IMR-90 (cell line): ENCODE measurements around the gene PRSS16.
"Not testable (repeated sequence)": the region's sequence is repeated elsewhere in the genome, so short reads cannot be mapped to it uniquely, and the experiment has no call there.

ENCODE experiments used
- BHLHE40 ChIP-seq: fragments of 150-350 bp; IDR thresholded peaks from 2 replicates; pipeline ENCODE4 v1.6.1; 2016; ENCODE audit warnings: mild to moderate bottlenecking, low read depth, low read length
- TF ChIP-seq, protein P1 (sequence below): fragments of 150-350 bp; IDR thresholded peaks from 2 replicates; pipeline ENCODE4 v1.6.1; 2016; ENCODE audit warnings: low read depth, mild to moderate bottlenecking, low read length, moderate library complexity, borderline replicate concordance

DNA sequence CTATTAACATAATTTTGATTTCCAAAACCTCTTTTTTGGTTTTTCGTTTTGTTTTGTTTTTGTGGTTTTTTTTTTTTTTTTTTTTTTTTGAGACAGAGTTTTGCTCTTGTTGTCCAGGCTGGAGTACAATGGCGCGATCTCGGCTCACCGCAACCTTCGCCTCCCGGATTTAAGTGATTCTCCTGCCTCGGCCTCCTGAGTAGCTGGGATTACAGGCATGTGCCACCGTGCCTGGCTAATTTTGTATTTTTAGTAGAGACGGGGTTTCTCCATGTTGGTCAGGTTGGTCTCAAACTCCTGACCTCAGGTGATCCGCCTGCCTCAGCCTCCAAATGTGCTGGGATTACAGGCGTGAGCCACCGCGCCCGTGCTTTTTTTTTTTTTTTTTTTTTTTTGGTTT is 24.5 kb upstream of the PRSS16 start:
- TF ChIP-seq, protein P1, sequence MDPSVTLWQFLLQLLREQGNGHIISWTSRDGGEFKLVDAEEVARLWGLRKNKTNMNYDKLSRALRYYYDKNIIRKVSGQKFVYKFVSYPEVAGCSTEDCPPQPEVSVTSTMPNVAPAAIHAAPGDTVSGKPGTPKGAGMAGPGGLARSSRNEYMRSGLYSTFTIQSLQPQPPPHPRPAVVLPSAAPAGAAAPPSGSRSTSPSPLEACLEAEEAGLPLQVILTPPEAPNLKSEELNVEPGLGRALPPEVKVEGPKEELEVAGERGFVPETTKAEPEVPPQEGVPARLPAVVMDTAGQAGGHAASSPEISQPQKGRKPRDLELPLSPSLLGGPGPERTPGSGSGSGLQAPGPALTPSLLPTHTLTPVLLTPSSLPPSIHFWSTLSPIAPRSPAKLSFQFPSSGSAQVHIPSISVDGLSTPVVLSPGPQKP = not testable (repeated sequence)
- TF ChIP-seq BHLHE40 = not testable (repeated sequence)
